WTC11 (cell line): ENCODE measurements around the gene ITGAE. TPM values are rescaled to one million over a fixed set of nuclear protein-coding genes. Genes with fewer than 3 reads are reported as not detected.

Source experiments
- ATAC-seq: fragments of 200-7000 bp; cut with Tn5 transposase; 2 replicates; pipeline ENCODE4 v1.10.0; 2021; ENCODE audit warnings: mild to moderate bottlenecking, moderate library complexity
- CTCF ChIA-PET: fragments of 300-600 bp; sonication (Branson Sonifier 250); formaldehyde crosslinking; loops from one replicate; lab custom pipeline; 2021; ENCODE audit warnings: antibody characterized with exemption; lab: Charles Lee
- POLR2A ChIA-PET: fragments of 350-600 bp; sonication (Branson Sonifier 250); formaldehyde crosslinking; loops from one replicate; lab custom pipeline; 2021; ENCODE audit warnings: antibody characterized with exemption; lab: Charles Lee
- DNase-seq: peaks from one replicate; pipeline ENCODE4 v3.0.0; 2021; ENCODE audit warnings: low spot score
- H3K27ac Mint-ChIP-seq: 2 replicates; pipeline ENCODE4 v1.8.0; 2021; ENCODE audit warnings: mixed read lengths
- H3K27me3 Mint-ChIP-seq: 2 replicates; pipeline ENCODE4 v1.8.0; 2021; ENCODE audit warnings: low read depth, mild to moderate bottlenecking, moderate library complexity, mixed read lengths
- H3K36me3 Mint-ChIP-seq: 2 replicates; pipeline ENCODE4 v1.8.0; 2021; ENCODE audit warnings: mixed read lengths
- H3K4me1 Mint-ChIP-seq: 2 replicates; pipeline ENCODE4 v1.8.0; 2022; ENCODE audit warnings: mixed read lengths
- H3K4me3 Mint-ChIP-seq: 2 replicates; pipeline ENCODE4 v1.8.0; 2021; ENCODE audit warnings: mild to moderate bottlenecking, moderate library complexity, mixed read lengths
- H3K9me3 Mint-ChIP-seq: 2 replicates; pipeline ENCODE4 v1.8.0; 2021; ENCODE audit warnings: mixed read lengths
- CBFB ChIP-seq: sonication (generic); formaldehyde crosslinking; IDR thresholded peaks from 2 replicates; pipeline ENCODE4 v1.8.1; 2022; ENCODE audit warnings: mild to moderate bottlenecking, low read depth, missing genetic modification reagents
- CREB1 ChIP-seq: sonication (generic); formaldehyde crosslinking; IDR thresholded peaks from 2 replicates; pipeline ENCODE4 v1.8.0; 2023; ENCODE audit warnings: mild to moderate bottlenecking, missing genetic modification reagents
- ETV6 ChIP-seq: sonication (generic); formaldehyde crosslinking; IDR thresholded peaks from 2 replicates; pipeline ENCODE4 v1.8.1; 2022; ENCODE audit warnings: mild to moderate bottlenecking, missing genetic modification reagents
- FOXJ3 ChIP-seq: sonication (generic); formaldehyde crosslinking; IDR thresholded peaks from 2 replicates; pipeline ENCODE4 v1.9.0; 2021; ENCODE audit warnings: missing genetic modification reagents, mild to moderate bottlenecking, borderline replicate concordance
- FOXK1 ChIP-seq: sonication (generic); formaldehyde crosslinking; IDR thresholded peaks from 2 replicates; pipeline ENCODE4 v1.8.0; 2022; ENCODE audit warnings: mild to moderate bottlenecking, moderate library complexity, missing genetic modification reagents
- GABPB1 ChIP-seq: sonication (generic); formaldehyde crosslinking; IDR thresholded peaks from 2 replicates; pipeline ENCODE4 v1.8.1; 2023; ENCODE audit warnings: mild to moderate bottlenecking, missing genetic modification reagents
- GTF2I ChIP-seq: fragments of 250-450 bp; sonication (Bioruptor Pico); conservative IDR thresholded peaks from 2 replicates; pipeline ENCODE4 v1.4.0; 2021; ENCODE audit warnings: mild to moderate bottlenecking
- JUN ChIP-seq: sonication (generic); formaldehyde crosslinking; IDR thresholded peaks from 2 replicates; pipeline ENCODE4 v1.8.0; 2023; ENCODE audit warnings: mild to moderate bottlenecking, missing genetic modification reagents
- KAT7 ChIP-seq: sonication (generic); formaldehyde crosslinking; IDR thresholded peaks from 2 replicates; pipeline ENCODE4 v1.8.1; 2023; ENCODE audit warnings: missing genetic modification reagents, mild to moderate bottlenecking, borderline replicate concordance
- MYBL2 ChIP-seq: sonication (generic); formaldehyde crosslinking; IDR thresholded peaks from 2 replicates; pipeline ENCODE4 v1.8.1; 2023; ENCODE audit warnings: mild to moderate bottlenecking, moderate library complexity, missing genetic modification reagents
- NFE2L1 ChIP-seq: sonication (generic); formaldehyde crosslinking; IDR thresholded peaks from 2 replicates; pipeline ENCODE4 v1.8.1; 2023; ENCODE audit warnings: missing genetic modification reagents
- NR1H2 ChIP-seq: sonication (generic); formaldehyde crosslinking; IDR thresholded peaks from 2 replicates; pipeline ENCODE4 v1.9.0; 2021; ENCODE audit warnings: mild to moderate bottlenecking, moderate library complexity, missing genetic modification reagents
- NR3C1 ChIP-seq: sonication (generic); formaldehyde crosslinking; conservative IDR thresholded peaks from 2 replicates; pipeline ENCODE4 v1.8.1; 2023; ENCODE audit warnings: low read depth, mild to moderate bottlenecking, missing genetic modification reagents
- PRRX2 ChIP-seq: fragments of 250-450 bp; sonication (Bioruptor Pico); IDR thresholded peaks from 2 replicates; pipeline ENCODE4 v1.8.0; 2021; ENCODE audit warnings: mild to moderate bottlenecking
- SMAD3 ChIP-seq: sonication (generic); formaldehyde crosslinking; IDR thresholded peaks from 2 replicates; pipeline ENCODE4 v1.8.0; 2022; ENCODE audit warnings: missing genetic modification reagents, mild to moderate bottlenecking, borderline replicate concordance
- SMAD4 ChIP-seq: sonication (generic); formaldehyde crosslinking; IDR thresholded peaks from 2 replicates; pipeline ENCODE4 v1.8.0; 2022; ENCODE audit warnings: mild to moderate bottlenecking, missing genetic modification reagents
- SP1 ChIP-seq: sonication (generic); formaldehyde crosslinking; conservative IDR thresholded peaks from 2 replicates; pipeline ENCODE4 v1.8.1; 2022; ENCODE audit warnings: missing genetic modification reagents
- TCF7 ChIP-seq: sonication (generic); formaldehyde crosslinking; IDR thresholded peaks from 2 replicates; pipeline ENCODE4 v1.8.0; 2022; ENCODE audit warnings: mild to moderate bottlenecking, low read depth, missing genetic modification reagents, moderate library complexity
- TEAD1 ChIP-seq: sonication (generic); formaldehyde crosslinking; IDR thresholded peaks from 2 replicates; pipeline ENCODE4 v1.8.0; 2022; ENCODE audit warnings: mild to moderate bottlenecking, missing genetic modification reagents
- ZNF219 ChIP-seq: sonication (generic); formaldehyde crosslinking; IDR thresholded peaks from 2 replicates; pipeline ENCODE4 v1.8.0; 2023; ENCODE audit warnings: missing genetic modification reagents, mild to moderate bottlenecking, borderline replicate concordance
- ZNF232 ChIP-seq: sonication (generic); formaldehyde crosslinking; IDR thresholded peaks from 2 replicates; pipeline ENCODE4 v1.8.0; 2022; ENCODE audit warnings: mild to moderate bottlenecking, missing genetic modification reagents
- ZNF423 ChIP-seq: fragments of 250-450 bp; sonication (Bioruptor Pico); IDR thresholded peaks from 2 replicates; pipeline ENCODE4 v2.1.2; 2022; ENCODE audit warnings: mild to moderate bottlenecking, moderate library complexity
- ZNF671 ChIP-seq: fragments of 250-450 bp; sonication (Bioruptor Pico); IDR thresholded peaks from 2 replicates; pipeline ENCODE4 v1.8.0; 2021; ENCODE audit warnings: mild to moderate bottlenecking
- total RNA-seq: library from RNA; stranded (reverse); gene quantifications from 3 replicates; pipeline ENCODE4 v1.2.3, GENCODE V29; 2021
- TF ChIP-seq, protein P1 (sequence below): sonication (generic); formaldehyde crosslinking; IDR thresholded peaks from 2 replicates; pipeline ENCODE4 v1.8.1; 2022; ENCODE audit warnings: low read depth, mild to moderate bottlenecking, moderate library complexity, missing genetic modification reagents, borderline replicate concordance
- TF ChIP-seq, protein P2 (sequence below): sonication (generic); formaldehyde crosslinking; IDR thresholded peaks from 2 replicates; pipeline ENCODE4 v1.8.0; 2022; ENCODE audit warnings: mild to moderate bottlenecking, missing genetic modification reagents
- TF ChIP-seq, protein P3 (sequence below): sonication (generic); formaldehyde crosslinking; IDR thresholded peaks from 2 replicates; pipeline ENCODE4 v1.8.1; 2022; ENCODE audit warnings: missing genetic modification reagents, borderline replicate concordance
- TF ChIP-seq, protein P4 (sequence below): fragments of 250-450 bp; sonication (Bioruptor Pico); conservative IDR thresholded peaks from 2 replicates; pipeline ENCODE4 v1.9.0; 2021; ENCODE audit warnings: mild to moderate bottlenecking

The ITGAE gene
- total RNA-seq, 1 experiment from 2014 or later, result 19.5 TPM

DNA sequence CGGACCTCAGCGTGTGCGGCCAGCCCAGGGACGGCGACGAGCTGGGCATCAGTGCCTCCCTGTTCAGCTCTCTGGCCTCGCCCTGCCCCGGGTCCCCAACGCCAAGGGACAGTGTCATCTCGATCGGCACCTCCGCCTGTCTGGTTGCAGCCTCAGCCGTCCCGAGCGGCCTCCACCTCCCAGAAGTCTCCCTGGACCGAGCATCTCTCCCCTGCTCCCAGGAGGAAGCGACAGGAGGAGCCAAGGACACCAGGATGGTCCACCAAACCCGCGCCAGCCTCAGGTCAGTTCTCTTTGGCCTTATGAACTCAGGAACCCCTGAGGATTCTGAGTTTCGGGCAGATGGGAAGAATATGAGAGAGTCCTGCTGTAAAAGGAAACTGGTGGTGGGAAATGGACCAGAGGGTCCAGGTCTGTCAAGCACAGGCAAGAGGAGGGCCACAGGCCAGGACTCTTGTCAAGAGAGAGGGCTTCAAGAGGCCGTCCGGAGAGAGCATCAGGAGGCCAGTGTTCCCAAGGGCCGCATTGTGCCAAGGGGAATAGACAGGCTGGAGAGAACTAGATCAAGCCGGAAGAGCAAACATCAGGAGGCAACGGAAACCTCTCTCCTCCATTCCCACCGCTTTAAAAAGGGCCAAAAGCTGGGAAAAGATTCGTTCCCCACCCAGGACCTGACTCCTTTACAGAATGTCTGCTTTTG lies 76.5 kb downstream of the ITGAE start:
- H3K36me3 Mint-ChIP-seq, result peaks cover 44% of the 10 kb centered on the region
- H3K9me3 Mint-ChIP-seq, result no peaks in the 10 kb centered on the region
- ChIA-PET POLR2A (interaction anchor here (1.9 kb wide), 1 partner anchor 31 kb away, joined by 4 read pairs; no protein-coding TSS in a partner anchor), CTCF (interaction anchor here (2.0 to 3.1 kb wide), 4 partner anchors 13 to 119 kb away, joined by 10 to 40 read pairs (median 22); partner anchors contain the start of gene P2RX5)
- H3K4me3 Mint-ChIP-seq, result peak overlapping the region; percentile 96
- ATAC-seq (no peak), DNase-seq (no peak)
- no peak for TF ChIP-seq ZNF423 (CRISPR knock-in tag)
- TF ChIP-seq, protein P1, sequence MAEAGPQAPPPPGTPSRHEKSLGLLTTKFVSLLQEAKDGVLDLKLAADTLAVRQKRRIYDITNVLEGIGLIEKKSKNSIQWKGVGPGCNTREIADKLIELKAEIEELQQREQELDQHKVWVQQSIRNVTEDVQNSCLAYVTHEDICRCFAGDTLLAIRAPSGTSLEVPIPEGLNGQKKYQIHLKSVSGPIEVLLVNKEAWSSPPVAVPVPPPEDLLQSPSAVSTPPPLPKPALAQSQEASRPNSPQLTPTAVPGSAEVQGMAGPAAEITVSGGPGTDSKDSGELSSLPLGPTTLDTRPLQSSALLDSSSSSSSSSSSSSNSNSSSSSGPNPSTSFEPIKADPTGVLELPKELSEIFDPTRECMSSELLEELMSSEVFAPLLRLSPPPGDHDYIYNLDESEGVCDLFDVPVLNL, result no peak
- no peak for TF ChIP-seq PRRX2 (CRISPR knock-in tag)
- no peak for TF ChIP-seq CREB1 (CRISPR knock-in tag)
- TF ChIP-seq ETV6, result no peak
- TF ChIP-seq, protein P2, sequence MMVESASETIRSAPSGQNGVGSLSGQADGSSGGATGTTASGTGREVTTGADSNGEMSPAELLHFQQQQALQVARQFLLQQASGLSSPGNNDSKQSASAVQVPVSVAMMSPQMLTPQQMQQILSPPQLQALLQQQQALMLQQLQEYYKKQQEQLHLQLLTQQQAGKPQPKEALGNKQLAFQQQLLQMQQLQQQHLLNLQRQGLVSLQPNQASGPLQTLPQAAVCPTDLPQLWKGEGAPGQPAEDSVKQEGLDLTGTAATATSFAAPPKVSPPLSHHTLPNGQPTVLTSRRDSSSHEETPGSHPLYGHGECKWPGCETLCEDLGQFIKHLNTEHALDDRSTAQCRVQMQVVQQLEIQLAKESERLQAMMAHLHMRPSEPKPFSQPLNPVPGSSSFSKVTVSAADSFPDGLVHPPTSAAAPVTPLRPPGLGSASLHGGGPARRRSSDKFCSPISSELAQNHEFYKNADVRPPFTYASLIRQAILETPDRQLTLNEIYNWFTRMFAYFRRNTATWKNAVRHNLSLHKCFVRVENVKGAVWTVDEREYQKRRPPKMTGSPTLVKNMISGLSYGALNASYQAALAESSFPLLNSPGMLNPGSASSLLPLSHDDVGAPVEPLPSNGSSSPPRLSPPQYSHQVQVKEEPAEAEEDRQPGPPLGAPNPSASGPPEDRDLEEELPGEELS (CRISPR knock-in tag), result no peak
- no peak for TF ChIP-seq TCF7 (CRISPR knock-in tag)
- TF ChIP-seq TEAD1, result no peak
- no peak for TF ChIP-seq KAT7 (CRISPR knock-in tag)
- TF ChIP-seq GTF2I (CRISPR knock-in tag), result no peak
- no peak for TF ChIP-seq SMAD3 (CRISPR knock-in tag)
- TF ChIP-seq NR1H2 (CRISPR knock-in tag), result no peak
- no peak for TF ChIP-seq FOXK1 (CRISPR knock-in tag)
- no peak for TF ChIP-seq JUN (CRISPR knock-in tag)
- no peak for TF ChIP-seq SP1
- TF ChIP-seq SMAD4 (CRISPR knock-in tag), result no peak
- no peak for TF ChIP-seq FOXJ3 (CRISPR knock-in tag)
- TF ChIP-seq ZNF232 (CRISPR knock-in tag), result no peak
- TF ChIP-seq MYBL2 (CRISPR knock-in tag), result no peak
- H3K27me3 Mint-ChIP-seq, result no peaks in the 10 kb centered on the region
- peaks cover 29% of the 10 kb centered on the region for H3K4me1 Mint-ChIP-seq
- H3K27ac Mint-ChIP-seq, result peak overlapping the region; percentile 85; the same call in 1 of the 2 replicates

DNA sequence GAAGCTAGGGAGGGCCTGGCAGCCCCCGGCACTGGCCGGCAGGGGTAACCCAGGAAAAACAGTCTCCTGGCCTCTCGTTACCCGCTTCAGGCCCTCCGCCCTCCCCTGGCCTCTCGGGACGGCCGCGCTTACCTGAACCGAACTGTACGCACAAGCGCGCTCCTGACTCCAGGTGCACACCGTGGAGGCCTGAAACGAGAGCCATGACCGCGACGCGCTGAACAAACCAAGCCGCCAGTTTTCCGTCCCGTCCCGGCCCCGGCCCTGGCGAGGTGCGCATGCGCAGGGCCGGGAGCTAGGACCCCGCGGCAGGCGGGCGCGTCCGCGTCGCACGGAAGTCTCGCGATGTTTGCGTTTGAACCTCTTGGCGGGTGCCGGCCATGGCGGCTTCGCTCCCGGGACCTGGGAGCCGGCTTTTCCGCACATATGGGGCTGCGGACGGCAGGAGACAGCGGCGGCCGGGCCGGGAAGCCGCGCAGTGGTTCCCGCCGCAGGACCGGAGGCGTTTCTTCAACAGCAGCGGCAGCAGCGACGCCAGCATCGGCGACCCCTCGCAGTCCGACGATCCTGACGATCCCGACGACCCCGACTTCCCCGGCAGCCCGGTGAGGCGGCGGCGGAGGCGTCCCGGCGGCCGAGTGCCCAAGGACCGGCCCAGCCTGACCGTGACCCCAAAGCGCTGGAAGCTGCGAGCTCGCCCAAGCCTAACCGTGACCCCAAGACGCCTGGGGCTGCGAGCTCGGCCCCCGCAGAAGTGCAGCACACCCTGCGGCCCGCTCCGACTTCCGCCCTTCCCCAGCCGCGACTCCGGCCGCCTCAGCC lies 77.2 kb downstream of the ITGAE start, which contains the start of gene HASPIN:
TSS of gene HASPIN (plus strand) at position 348 of the 822 bp plus-strand sequence. CDS start at position 381, 33 bp downstream.
- CTCF ChIA-PET, result interaction anchor here (0.5 to 3.1 kb wide), 16 partner anchors 10 to 746 kb away, joined by 3 to 40 read pairs (median 4); partner anchors contain the start of gene P2RX5
- Mint-ChIP-seq H3K27me3 (no peaks in the 10 kb centered on the region), H3K4me1 (peaks cover 29% of the 10 kb centered on the region), H3K9me3 (no peaks in the 10 kb centered on the region), H3K27ac (peak within 1 kb of the TSS; percentile 85), H3K4me3 (peak within 1 kb of the TSS; percentile 96), H3K36me3 (peaks cover 39% of the 10 kb centered on the region)
- peak; percentile 91 for DNase-seq
- ATAC-seq, result peak; percentile 88
- POLR2A ChIA-PET, result interaction anchor here (0.5 to 1.9 kb wide), 4 partner anchors 12 to 57 kb away, joined by 4 to 6 read pairs (median 4); partner anchors contain the start of gene P2RX5
- TF ChIP-seq, protein P3, sequence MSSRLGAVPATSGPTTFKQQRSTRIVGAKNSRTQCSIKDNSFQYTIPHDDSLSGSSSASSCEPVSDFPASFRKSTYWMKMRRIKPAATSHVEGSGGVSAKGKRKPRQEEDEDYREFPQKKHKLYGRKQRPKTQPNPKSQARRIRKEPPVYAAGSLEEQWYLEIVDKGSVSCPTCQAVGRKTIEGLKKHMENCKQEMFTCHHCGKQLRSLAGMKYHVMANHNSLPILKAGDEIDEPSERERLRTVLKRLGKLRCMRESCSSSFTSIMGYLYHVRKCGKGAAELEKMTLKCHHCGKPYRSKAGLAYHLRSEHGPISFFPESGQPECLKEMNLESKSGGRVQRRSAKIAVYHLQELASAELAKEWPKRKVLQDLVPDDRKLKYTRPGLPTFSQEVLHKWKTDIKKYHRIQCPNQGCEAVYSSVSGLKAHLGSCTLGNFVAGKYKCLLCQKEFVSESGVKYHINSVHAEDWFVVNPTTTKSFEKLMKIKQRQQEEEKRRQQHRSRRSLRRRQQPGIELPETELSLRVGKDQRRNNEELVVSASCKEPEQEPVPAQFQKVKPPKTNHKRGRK (CRISPR knock-in tag), result no peak
- TF ChIP-seq NFE2L1 (CRISPR knock-in tag) (peak; percentile 76; the same call in 1 of the 2 replicates), CREB1 (CRISPR knock-in tag) (peak; percentile 65; the same call in 1 of the 2 replicates), ZNF671 (CRISPR knock-in tag) (no peak), CBFB (CRISPR knock-in tag) (no peak), FOXK1 (CRISPR knock-in tag) (peak; percentile 95), ZNF219 (CRISPR knock-in tag) (no peak), GABPB1 (CRISPR knock-in tag) (peak; percentile 63; the same call in 1 of the 2 replicates), GTF2I (CRISPR knock-in tag) (no peak), NR3C1 (CRISPR knock-in tag) (no peak)
- TF ChIP-seq, protein P4, sequence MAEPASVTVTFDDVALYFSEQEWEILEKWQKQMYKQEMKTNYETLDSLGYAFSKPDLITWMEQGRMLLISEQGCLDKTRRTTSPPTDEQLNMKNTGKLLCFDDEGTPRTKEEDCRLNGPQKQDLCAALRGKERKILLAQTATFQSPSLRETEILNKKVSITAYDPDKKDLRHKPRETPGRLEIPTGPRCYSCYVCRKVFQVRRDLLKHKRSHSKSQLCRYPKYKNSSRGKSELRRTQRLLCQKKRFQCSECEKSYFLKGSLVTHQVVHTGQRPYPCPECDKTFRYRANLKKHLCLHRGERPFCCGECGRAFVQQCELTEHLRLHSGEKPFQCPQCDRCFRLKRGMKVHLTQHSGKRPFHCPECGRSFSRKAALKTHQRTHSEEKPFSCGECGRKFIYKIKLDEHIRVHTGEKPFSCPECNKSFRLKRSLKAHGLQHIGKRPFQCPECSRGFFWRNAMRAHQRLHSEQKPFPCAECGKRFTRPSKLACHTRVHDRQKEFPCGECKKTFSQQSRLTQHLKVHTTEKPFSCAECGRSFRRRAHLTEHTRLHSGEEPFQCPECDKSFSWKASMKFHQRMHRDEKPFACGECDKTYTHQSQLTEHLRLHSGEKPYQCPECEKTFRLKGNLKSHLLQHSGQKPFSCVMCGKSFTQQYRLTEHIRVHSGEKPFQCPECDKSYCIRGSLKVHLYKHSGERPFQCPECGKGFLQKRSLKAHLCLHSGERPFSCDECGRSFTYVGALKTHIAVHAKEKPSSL (CRISPR knock-in tag), result no peak
